NT2/D1 (cell line): ENCODE data around the gene RCOR1.

Experiments used
- SUZ12 ChIP-seq: IDR thresholded peaks from 2 replicates; pipeline ENCODE4 v1.6.1; 2011; ENCODE audit not compliant: insufficient read length, insufficient read depth; ENCODE audit errors: extremely low read depth
- YY1 ChIP-seq: IDR thresholded peaks from 2 replicates; pipeline ENCODE4 v1.6.1; 2011; ENCODE audit not compliant: insufficient read length, insufficient read depth

DNA sequence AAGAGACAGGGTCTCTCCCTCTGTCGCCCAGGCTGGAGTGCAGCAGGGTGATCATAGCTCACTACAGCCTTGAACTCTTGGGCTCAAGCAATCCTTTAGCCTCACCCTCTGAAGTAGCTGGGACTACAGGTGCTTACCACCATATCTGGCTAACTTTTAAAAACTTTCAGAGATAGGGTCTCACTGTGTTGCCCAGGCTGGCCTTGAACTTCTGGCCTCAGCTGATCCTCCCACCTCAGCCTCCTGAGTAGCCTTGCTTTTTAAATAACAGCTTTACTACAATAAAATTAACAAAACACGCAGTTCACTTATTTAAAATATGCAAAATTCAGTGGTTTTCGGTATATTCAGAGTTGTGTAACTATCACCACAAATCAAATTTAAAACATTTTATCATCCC lies 79.0 kb downstream of the RCOR1 start:
- no peak for TF ChIP-seq YY1
- TF ChIP-seq SUZ12: no peak
